HG03060 (cell line): ENCODE measurements around the gene SUOX.
A peak's percentile ranks its signal among the peaks of the same experiment; 100 is the strongest.
"Not testable (repeated sequence)": the region's sequence is repeated elsewhere in the genome, so short reads cannot be mapped to it uniquely, and the experiment has no call there.

ENCODE experiments used
- ATAC-seq: cut with Tn5 transposase; IDR thresholded peaks from one replicate; pipeline ENCODE4 v1.9.1; 2021; ENCODE audit warnings: low read depth, moderate number of reproducible peaks; ENCODE audit not compliant: unreplicated experiment

SUOX gene

DNA sequence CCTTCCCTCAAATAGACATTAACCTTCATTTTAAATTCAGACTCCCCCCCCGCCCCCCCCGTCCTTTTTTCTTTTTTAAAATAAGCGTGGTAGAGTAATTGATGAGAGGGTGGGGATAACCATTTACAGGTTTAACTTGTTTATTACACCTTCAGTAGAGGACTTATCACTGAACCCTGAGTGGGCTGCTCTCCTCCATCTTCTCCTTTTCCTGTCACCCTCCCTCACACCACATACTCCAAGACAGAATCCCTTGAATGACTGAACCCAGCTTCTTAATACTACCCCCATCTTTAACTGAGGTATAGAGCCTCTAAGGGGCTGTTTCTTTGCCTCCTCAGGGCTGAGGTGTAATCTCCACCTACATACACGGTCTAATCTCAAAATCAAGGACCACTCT is 20.1 kb downstream of the SUOX start:
- no peak for ATAC-seq

DNA sequence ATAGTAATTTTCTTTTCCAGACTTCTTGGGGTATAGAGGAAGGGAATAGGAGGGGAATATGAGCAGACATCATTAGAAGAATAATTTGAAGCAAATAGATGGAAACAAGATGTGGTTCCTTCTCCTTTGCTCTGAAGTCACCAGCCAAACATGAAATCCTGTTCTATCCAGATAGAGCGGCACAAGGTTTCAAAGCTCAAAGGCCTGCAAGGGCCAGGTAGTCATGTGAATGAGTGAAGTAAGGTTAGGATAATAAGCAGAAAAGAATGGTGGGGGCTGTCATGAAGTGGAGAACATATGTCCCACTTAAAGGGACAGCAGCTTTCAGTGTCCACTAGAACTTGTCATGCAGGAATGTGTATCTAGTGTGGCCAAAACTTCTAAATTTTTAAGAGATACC is 21.3 kb downstream of the SUOX start:
- ATAC-seq: no peak

GRCh38 chr12:56020423-56021184 is 23.5 kb downstream of the SUOX start, which contains the start of gene IKZF4:
Gene IKZF4 (plus strand): TSS chr12:56021043. CDS start chr12:56021494, 451 bp downstream.
- no peak for ATAC-seq

DNA sequence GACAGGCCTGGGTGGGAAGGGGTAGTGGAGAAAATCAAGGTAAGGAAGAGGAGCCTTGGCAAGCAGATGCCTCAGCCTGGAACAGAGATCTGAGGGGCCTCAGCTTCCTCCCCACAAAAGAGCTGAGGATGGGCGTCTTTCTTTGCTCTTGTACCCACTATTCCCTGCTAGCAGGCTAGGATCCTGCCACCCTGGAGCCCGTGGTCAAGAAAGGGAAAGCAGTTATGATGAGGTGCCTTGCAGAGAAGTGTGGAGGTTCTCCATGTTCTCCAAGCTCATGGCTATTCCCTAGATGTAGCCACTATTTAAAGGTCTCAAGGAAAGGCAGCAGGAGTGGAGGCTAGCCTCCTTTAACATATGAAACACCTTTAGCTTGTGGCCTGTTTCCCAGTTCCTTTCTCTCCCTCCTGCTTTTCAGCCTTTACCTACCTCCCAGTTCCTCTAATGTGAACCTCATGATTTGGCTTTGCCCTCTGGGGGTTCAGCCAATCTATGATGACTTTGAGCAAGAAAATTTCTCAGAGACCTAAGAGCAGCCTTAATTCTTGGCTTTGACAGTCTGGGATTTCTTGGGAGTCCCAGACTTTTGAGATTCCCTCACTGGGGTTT is 24.9 kb downstream of the SUOX start:
- ATAC-seq: no peak

DNA sequence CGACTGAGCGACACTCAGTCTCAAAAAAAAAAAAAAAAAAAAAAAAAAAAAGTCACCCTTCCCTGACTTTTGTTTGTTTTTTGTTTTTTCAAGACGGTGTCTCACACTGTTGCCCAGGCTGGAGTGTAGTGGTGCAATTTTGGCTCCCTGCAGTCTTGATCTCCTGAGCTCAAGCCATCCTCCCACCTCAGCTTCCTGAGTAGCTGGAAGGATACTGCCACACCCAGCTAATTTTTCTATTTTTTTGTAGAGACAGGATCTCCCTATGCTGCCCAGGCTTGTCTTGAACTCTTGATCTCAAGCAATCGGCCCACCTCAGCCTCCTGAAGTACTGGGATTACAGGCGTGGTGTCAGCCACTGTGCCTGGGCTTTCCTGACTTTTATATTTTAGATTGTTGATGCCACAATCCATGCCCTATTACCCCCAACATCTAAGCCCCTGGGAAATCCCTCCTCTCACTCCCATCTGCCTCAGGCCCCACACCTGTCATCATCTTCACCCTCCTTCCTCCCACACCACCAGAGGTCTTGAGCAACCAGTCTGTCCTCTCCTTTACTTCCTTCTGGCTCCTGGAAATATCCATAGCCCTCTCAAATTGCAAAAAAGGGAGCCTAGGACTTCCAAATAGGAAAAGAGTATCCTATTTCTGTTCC is 31.6 kb downstream of the SUOX start:
- no peak for ATAC-seq

DNA sequence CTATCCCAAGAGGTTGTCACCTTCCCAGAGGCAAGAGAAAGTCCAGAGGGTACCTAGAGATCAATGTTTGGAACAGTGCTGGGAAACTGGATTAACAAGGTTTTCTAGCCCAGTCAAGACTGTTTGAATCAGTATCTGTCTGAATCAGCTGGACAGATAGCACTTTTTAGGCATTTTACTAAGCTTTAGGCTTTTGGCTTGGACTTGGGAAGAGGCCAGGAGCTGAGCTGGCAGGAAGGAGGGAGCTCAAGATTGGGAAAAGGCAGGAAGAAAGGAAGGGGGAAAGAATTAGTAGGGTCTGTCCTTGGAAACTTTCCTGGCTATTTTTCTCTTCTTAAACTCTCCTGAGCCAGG is 32.1 kb downstream of the SUOX start:
- no peak for ATAC-seq

DNA sequence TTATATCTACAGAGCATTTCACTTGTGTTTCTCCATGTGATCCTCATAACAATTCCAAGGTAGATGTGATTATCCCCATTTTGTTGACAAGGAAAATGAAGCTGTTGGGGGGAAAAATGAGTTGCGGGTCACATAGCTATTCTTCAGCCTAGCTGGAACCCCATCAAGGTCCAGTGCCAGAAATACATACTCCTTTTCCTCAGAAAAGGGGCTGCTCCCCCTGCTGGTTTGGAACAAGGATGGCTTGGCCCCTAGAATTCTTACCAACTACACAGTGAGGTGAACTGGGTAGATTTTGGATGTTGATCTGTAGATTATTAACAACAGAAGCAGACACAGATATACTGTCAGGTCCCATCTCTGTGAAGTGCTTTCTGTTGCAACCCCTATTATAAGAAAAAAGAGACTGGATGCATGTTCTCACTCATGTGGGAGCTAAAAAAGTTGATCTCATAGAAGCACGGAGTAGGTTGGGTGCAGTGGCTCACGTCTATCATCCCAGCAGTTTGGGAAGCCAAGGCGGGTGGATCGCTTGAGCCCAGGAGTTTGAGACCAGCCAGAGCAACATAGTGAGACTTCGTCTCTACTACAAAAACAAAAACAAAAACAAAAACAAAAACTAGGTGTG is 32.7 kb downstream of the SUOX start:
- ATAC-seq: no peak

DNA sequence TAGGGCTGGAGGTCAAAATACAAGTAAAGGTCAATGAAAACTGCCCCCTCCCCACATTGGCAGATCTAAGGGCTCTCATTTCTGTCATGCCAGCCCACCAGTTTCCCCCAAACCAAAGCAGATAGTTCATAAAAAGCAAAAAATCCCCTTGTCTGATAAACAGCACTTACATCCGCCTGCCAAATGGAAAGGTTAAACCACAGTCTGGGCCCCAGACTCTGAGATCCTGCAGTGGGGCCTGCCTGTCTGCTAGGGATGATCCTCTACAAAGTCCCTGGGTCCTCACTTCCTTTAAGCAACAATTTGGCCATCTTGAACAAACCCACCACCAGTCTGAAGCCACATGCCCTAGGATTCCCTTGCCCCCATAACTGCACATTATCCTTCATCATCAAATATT is 34.9 kb downstream of the SUOX start:
- no peak for ATAC-seq

GRCh38 chr12:56034586-56035332 is 37.7 kb downstream of the SUOX start:
- ATAC-seq: no peak

DNA sequence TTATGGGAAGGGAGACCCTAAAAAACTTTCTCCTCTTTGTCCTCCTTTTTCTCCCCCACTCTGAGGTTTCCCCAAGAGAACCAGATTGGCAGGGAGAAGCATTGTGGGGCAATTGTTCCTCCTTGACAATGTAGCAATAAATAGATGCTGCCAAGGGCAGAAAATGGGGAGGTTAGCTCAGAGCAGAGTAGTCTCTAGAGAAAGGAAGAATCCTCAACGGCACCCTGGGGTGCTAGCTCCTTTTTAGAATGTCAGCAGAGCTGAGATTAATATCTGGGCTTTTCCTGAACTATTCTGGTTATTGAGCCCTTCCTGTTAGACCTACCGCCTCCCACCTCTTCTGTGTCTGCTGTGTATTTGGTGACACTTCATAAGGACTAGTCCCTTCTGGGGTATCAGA is 40.1 kb downstream of the SUOX start:
- no peak for ATAC-seq

GRCh38 chr12:56038022-56038655 is 41.1 kb downstream of the SUOX start:
- no peak for ATAC-seq

GRCh38 chr12:56040151-56040550 is 43.1 kb downstream of the SUOX start:
- ATAC-seq: no peak

DNA sequence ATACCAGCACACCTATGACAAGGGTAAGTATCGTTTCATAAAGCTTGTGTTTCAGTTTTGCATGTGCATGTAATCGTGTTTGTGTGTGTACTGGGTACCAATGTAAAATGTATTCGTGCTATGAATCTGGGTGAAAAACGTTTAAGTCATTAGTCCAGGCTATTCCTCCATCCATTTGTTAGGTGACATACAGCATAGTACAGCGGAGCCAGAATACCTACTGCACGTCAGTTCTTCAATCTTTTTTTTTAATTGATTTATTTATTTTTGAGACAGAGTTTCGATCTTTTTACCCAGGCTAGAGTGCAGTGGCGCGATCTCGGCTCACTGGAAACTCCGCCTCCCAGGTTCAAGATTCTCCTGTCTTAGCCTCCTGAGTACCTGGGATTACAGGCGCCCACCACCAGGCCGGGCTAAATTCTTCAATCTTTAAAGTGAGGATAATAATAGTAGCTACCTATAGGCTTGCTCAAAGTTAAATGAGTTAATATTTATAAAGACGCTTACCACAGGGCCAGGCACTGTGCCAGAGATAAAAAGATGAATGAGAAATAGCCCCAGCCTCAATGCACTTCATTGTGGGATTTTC is 44.0 kb downstream of the SUOX start:
- ATAC-seq: peak; percentile 11

GRCh38 chr12:56041552-56042429 is 44.7 kb downstream of the SUOX start, which contains the start of gene RPS26:
Gene RPS26 (plus strand): TSS chr12:56041918. CDS start chr12:56042167, 249 bp downstream.
- ATAC-seq: peak; percentile 88

GRCh38 chr12:56042430-56042813 is 45.3 kb downstream of the SUOX start:
- not testable (repeated sequence) for ATAC-seq

GRCh38 chr12:56042843-56043242 is 45.8 kb downstream of the SUOX start:
- no peak for ATAC-seq

DNA sequence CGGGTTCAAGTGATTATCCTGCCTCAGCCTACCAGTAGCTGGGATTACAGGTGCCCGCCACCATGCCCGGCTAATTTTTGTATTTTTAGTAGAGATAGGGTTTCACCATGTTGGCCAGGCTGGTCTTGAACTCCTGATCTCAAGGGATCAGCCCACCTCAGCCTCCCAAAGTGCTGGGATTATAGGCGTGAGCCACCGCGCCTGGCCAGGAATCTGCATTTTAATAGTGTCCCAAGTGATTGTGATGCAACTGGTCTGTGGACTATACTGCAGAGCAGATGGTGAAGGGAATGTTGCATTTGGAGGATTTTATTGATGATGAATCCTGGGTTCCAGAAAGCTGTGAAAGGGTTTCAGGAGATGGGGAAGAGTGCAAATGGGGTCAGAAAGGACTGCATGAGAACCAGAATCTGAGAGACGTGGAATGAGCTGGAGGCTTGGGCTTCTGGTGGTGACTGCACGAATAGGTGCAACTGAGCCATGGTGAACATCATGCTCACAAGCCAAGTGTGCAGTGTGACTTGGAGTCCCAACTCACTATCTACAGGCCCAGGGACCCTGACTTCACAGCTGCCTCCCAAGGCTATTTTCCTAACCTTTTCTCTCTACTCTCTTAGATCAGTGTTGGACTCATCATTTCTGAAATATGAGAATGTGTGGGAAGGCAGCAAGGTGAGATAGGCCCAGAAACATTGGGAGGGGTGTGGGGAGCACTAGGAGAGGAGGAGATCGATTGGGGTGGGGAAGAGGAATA is 49.1 kb downstream of the SUOX start:
- ATAC-seq: no peak

DNA sequence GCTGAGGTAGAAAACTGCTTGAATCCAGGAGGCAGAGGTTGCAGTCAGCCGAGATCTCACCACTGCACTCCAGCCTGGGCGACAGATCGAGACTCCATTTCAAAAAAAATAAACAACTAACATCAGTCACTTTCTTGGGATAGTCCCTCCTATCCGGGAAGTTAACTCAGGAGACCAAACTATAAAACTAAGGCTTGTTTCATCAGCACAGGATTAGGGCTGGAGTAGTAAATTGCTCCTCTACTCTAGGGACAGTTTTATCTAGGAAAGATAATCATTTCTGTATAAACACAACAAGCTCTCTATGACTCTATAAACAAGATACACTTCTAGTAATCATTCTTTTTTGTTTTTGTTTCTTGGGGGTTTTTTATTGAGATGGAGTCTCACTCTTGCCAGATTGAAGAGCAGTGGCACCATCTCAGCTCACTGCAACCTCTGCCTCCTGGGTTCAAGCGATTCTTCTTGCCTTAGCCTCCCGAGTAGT is 56.4 kb downstream of the SUOX start:
- no peak for ATAC-seq
